NCI-H187 (cell line): ENCODE measurements around the gene KIN.
A peak's percentile ranks its signal among the peaks of the same experiment; 100 is the strongest.
"Not testable (repeated sequence)": the region's sequence is repeated elsewhere in the genome, so short reads cannot be mapped to it uniquely, and the experiment has no call there.

ENCODE experiments used
- DNase-seq, 2 experiments: peaks; one replicate each; lab custom pipeline; 2025; lab: John Stamatoyannopoulos, UW

Gene KIN

GRCh38 chr10:7787857-7788638 is at the start of gene KIN, which contains the start of gene ATP5F1C:
Gene KIN, minus strand, starts transcription at chr10:7787993. Its CDS starts 60 bp downstream, at chr10:7787933.
Gene ATP5F1C, plus strand, starts transcription at chr10:7788177. Its CDS starts 31 bp downstream, at chr10:7788208.
- peak; percentile 74 to 78 for DNase-seq

GRCh38 chr10:7836571-7836970 is 48.8 kb upstream of the KIN start:
- no peak for DNase-seq

- no peak for DNase-seq
These were observed 46.5 kb upstream of the KIN start for GRCh38 chr10:7834262-7834661.

GRCh38 chr10:7833210-7833609 is 45.4 kb upstream of the KIN start:
- DNase-seq = no peak

- DNase-seq = no peak
These were observed 44.3 kb upstream of the KIN start for GRCh38 chr10:7832060-7832459.

GRCh38 chr10:7829289-7829834 is 41.6 kb upstream of the KIN start:
- DNase-seq = no peak

- no peak for DNase-seq
These were observed 39.2 kb upstream of the KIN start for GRCh38 chr10:7826971-7827370.

- no peak for DNase-seq
These were observed 36.5 kb upstream of the KIN start for GRCh38 chr10:7824251-7824650.

- DNase-seq = no peak
These were observed 31.3 kb upstream of the KIN start for GRCh38 chr10:7819121-7819460.

- peak; percentile 50 to 87 for DNase-seq
These were observed 30.7 kb upstream of the KIN start, which contains the start of gene TAF3 for GRCh38 chr10:7818295-7819120. Gene TAF3, plus strand, starts transcription at chr10:7818505. Its CDS starts 205 bp downstream, at chr10:7818710.

- no peak for DNase-seq
These were observed 30.1 kb upstream of the KIN start for GRCh38 chr10:7817984-7818294.

GRCh38 chr10:7817576-7817975 is 29.8 kb upstream of the KIN start:
- DNase-seq = no peak

GRCh38 chr10:7813481-7813880 is 25.7 kb upstream of the KIN start:
- DNase-seq = no peak

- not testable (repeated sequence) for DNase-seq
These were observed 23.9 kb upstream of the KIN start for GRCh38 chr10:7811743-7812142.

- no peak for DNase-seq
These were observed 23.2 kb upstream of the KIN start for GRCh38 chr10:7811000-7811399.

GRCh38 chr10:7810443-7810842 is 22.6 kb upstream of the KIN start:
- no peak for DNase-seq

GRCh38 chr10:7808686-7809267 is 21.0 kb upstream of the KIN start:
- no peak for DNase-seq

GRCh38 chr10:7804741-7805140 is 16.9 kb upstream of the KIN start:
- no peak for DNase-seq

- DNase-seq = no peak
These were observed 16.4 kb upstream of the KIN start for GRCh38 chr10:7804216-7804615.

- DNase-seq = no peak
These were observed 14.8 kb upstream of the KIN start for GRCh38 chr10:7802606-7803005.

GRCh38 chr10:7797582-7797981 is 9.8 kb upstream of the KIN start:
- DNase-seq = no peak

GRCh38 chr10:7795605-7796004 is 7.8 kb upstream of the KIN start:
- no peak for DNase-seq
